Retinal pigment epithelial cell (primary cell): ENCODE measurements around the gene RNF130.

Experiments used
- DNase-seq: peaks from one replicate; pipeline ENCODE4 v3.0.0-alpha.2; 2010; ENCODE audit warnings: low read depth
- H3K4me3 ChIP-seq: 2 replicates; pipeline ENCODE4 v1.5.1; 2011; ENCODE audit warnings: mild to moderate bottlenecking, low read length, control low read depth, moderate library complexity
- CTCF ChIP-seq: conservative IDR thresholded peaks from 2 replicates; pipeline ENCODE4 v1.5.1; 2011; ENCODE audit warnings: low read depth, low read length, control low read depth, inconsistent platforms

The RNF130 gene

GRCh38 chr5:180077594-180078284 is 6.2 kb upstream of the RNF130 start:
- no peak for DNase-seq
- H3K4me3 ChIP-seq = no peak overlapping the region
- TF ChIP-seq CTCF = no peak

- H3K4me3 ChIP-seq = no peak overlapping the region
- DNase-seq = no peak
- no peak for TF ChIP-seq CTCF
Measured at GRCh38 chr5:180075703-180076102, 4.1 kb upstream of the RNF130 start.

GRCh38 chr5:180074462-180074861 is 2.9 kb upstream of the RNF130 start:
- no peak overlapping the region for H3K4me3 ChIP-seq
- no peak for TF ChIP-seq CTCF
- no peak for DNase-seq

GRCh38 chr5:180072556-180072955 is 997 bp upstream of the RNF130 start:
- TF ChIP-seq CTCF = no peak
- no peak overlapping the region for H3K4me3 ChIP-seq
- DNase-seq = no peak

- TF ChIP-seq CTCF = no peak
- no peak for DNase-seq
- no peak overlapping the region for H3K4me3 ChIP-seq
Measured at GRCh38 chr5:180072256-180072548, 643 bp upstream of the RNF130 start.

GRCh38 chr5:180070756-180071530 is 616 bp downstream of the RNF130 start:
- peak overlapping the region; percentile 82 for H3K4me3 ChIP-seq
- no peak for DNase-seq
- no peak for TF ChIP-seq CTCF
